PC-9 (cell line): ENCODE measurements around the gene ACTR3. TPM values are rescaled to one million over a fixed set of nuclear protein-coding genes. Genes with fewer than 3 reads are reported as not detected.

Experiments
- BruUV-seq: library from RNA; stranded (reverse); fragments of 400-500 nt; replicated peaks from 2 replicates; lab custom pipeline; 2021; lab: Mats Ljungman, UMichigan
- CTCF ChIA-PET: fragments of 300-600 bp; sonication (Branson Sonifier 250); formaldehyde crosslinking; loops from one replicate; lab custom pipeline; 2022; ENCODE audit warnings: antibody characterized with exemption; lab: Charles Lee
- POLR2A ChIA-PET: fragments of 300-600 bp; sonication (Branson Sonifier 250); formaldehyde crosslinking; loops from one replicate; lab custom pipeline; 2022; ENCODE audit warnings: antibody characterized with exemption; ENCODE audit not compliant: unreplicated experiment; lab: Charles Lee
- DNase-seq, 2 experiments: peaks; one replicate each; pipeline versions ENCODE4 v3.0.0 to v3.0.0-alpha.2; 2015 to 2022; ENCODE audit warnings: mixed read lengths in 1 of 2
- H2AFZ ChIP-seq: fragments of 200-600 bp; sonication (generic); 2 replicates; pipeline ENCODE4 v1.8.1; 2017; ENCODE audit warnings: antibody characterized with exemption
- H3F3A ChIP-seq: fragments of 200-600 bp; sonication (generic); 2 replicates; pipeline ENCODE4 v1.8.1; 2017; ENCODE audit warnings: antibody characterized with exemption, mild to moderate bottlenecking, low read depth; ENCODE audit not compliant: insufficient read depth
- H3K27ac ChIP-seq: fragments of 200-600 bp; sonication (generic); 2 replicates; pipeline ENCODE4 v1.6.1; 2016; ENCODE audit warnings: mixed run types
- H3K27me3 ChIP-seq: fragments of 200-600 bp; sonication (generic); 2 replicates; pipeline ENCODE4 v1.6.1; 2016; ENCODE audit warnings: low read depth, mixed run types; ENCODE audit not compliant: insufficient read depth
- H3K36me3 ChIP-seq: fragments of 200-600 bp; sonication (generic); 2 replicates; pipeline ENCODE4 v1.6.1; 2016; ENCODE audit warnings: low read depth, mixed run types
- H3K4me1 ChIP-seq: fragments of 200-600 bp; sonication (generic); replicated peaks from 2 replicates; pipeline ENCODE4 v1.6.1; 2016; ENCODE audit warnings: mixed run types; ENCODE audit not compliant: insufficient read depth
- H3K4me2 ChIP-seq: fragments of 200-600 bp; sonication (generic); 2 replicates; pipeline ENCODE4 v1.6.1; 2017; ENCODE audit warnings: mixed run types
- H3K4me3 ChIP-seq: fragments of 200-600 bp; sonication (generic); 2 replicates; pipeline ENCODE4 v1.6.1; 2016; ENCODE audit warnings: mixed run types
- H3K79me2 ChIP-seq: fragments of 200-600 bp; sonication (generic); 2 replicates; pipeline ENCODE4 v1.6.1; 2017; ENCODE audit warnings: low read depth, mixed run types
- H3K9me2 ChIP-seq: fragments of 200-600 bp; sonication (generic); 2 replicates; pipeline ENCODE4 v1.8.1; 2017; ENCODE audit warnings: mild to moderate bottlenecking; ENCODE audit not compliant: insufficient read depth
- H3K9me3 ChIP-seq: fragments of 200-600 bp; sonication (generic); 2 replicates; pipeline ENCODE4 v1.8.1; 2016; ENCODE audit warnings: low read depth; ENCODE audit not compliant: insufficient read depth
- H4K20me1 ChIP-seq: fragments of 200-600 bp; sonication (generic); 2 replicates; pipeline ENCODE4 v1.8.1; 2017; ENCODE audit not compliant: insufficient read depth
- CTCF ChIP-seq: fragments of 200-600 bp; sonication (generic); conservative IDR thresholded peaks from 2 replicates; pipeline ENCODE4 v1.6.1; 2017; ENCODE audit warnings: mixed run types, antibody characterized with exemption, mild to moderate bottlenecking, moderate library complexity
- EZH2 ChIP-seq: fragments of 200-600 bp; sonication (generic); IDR thresholded peaks from 2 replicates; pipeline ENCODE4 v1.8.0; 2017; ENCODE audit warnings: antibody characterized with exemption, low read depth
- intact Hi-C: fragments of 100-400 bp; cut with micrococcal nuclease; formaldehyde crosslinking; loops from one replicate; pipeline ENCODE4 v1.10.0; 2022; ENCODE audit not compliant: unreplicated experiment
- total RNA-seq: library from RNA; stranded (reverse); gene quantifications from 2 replicates; pipeline ENCODE4 v1.2.3, GENCODE V29; 2021

Gene ACTR3
- total RNA-seq, 1 experiment from 2014 or later, result 222 TPM

GRCh38 chr2:113892004-113892710, 2.3 kb downstream of the ACTR3 start:
- BruUV-seq, result no TSS peak
- Histone ChIP-seq H4K20me1 (peaks cover 12% of the 10 kb centered on the region; the same call in 1 of the 2 replicates), H3K36me3 (peaks cover 23% of the 10 kb centered on the region), H3K79me2 (peaks cover 89% of the 10 kb centered on the region), H3K9me2 (no peaks in the 10 kb centered on the region), H3K4me2 (peak overlapping the region; percentile 86), H3F3A (peaks cover 25% of the 10 kb centered on the region), H3K27ac (peak overlapping the region; percentile 83), H3K9me3 (no peaks in the 10 kb centered on the region), H3K4me1 (peaks cover 53% of the 10 kb centered on the region), H2AFZ (no peak overlapping the region), H3K4me3 (peak overlapping the region; percentile 88), H3K27me3 (no peaks in the 10 kb centered on the region)
- TF ChIP-seq CTCF (no peak), EZH2 (no peak)
- no peak for DNase-seq
- CTCF ChIA-PET, result no interaction called here
- POLR2A ChIA-PET, result interaction anchor here (0.6 to 0.8 kb wide), 4 partner anchors 14 to 1978 kb away, joined by 4 to 10 read pairs (median 6); no protein-coding TSS in a partner anchor
- intact Hi-C loops, result loop anchor here (5.0 kb wide), 1 partner anchor 40 kb away; no protein-coding TSS in a partner anchor

- peak overlapping the region; percentile 57 for H3K4me2 ChIP-seq
- DNase-seq, result peak; percentile 15 to 84
- intact Hi-C loops, result loop anchor here (5.0 kb wide), 1 partner anchor 38 kb away; no protein-coding TSS in a partner anchor
- H3K4me3 ChIP-seq, result peak overlapping the region; percentile 14; the same call in 1 of the 2 replicates
- peaks cover 25% of the 10 kb centered on the region for H3K36me3 ChIP-seq
- peaks cover 27% of the 10 kb centered on the region for H4K20me1 ChIP-seq
- H3K27ac ChIP-seq, result peak overlapping the region; percentile 84
- POLR2A ChIA-PET, result interaction anchor here (0.6 kb wide), 2 partner anchors 13 to 75 kb away, joined by 3 to 6 read pairs; no protein-coding TSS in a partner anchor
- H3K79me2 ChIP-seq, result peaks cover 93% of the 10 kb centered on the region
- no peaks in the 10 kb centered on the region for H3K27me3 ChIP-seq
- no peak for TF ChIP-seq CTCF
- no peak for TF ChIP-seq EZH2
- peaks cover 14% of the 10 kb centered on the region for H3F3A ChIP-seq
- peaks cover 37% of the 10 kb centered on the region for H3K4me1 ChIP-seq
- no peak overlapping the region for H2AFZ ChIP-seq
- no peaks in the 10 kb centered on the region for H3K9me3 ChIP-seq
- CTCF ChIA-PET, result no interaction called here
- no peaks in the 10 kb centered on the region for H3K9me2 ChIP-seq
- no TSS peak for BruUV-seq
Measured at GRCh38 chr2:113894156-113894743, 4.4 kb downstream of the ACTR3 start.

GRCh38 chr2:113895301-113895700, 5.4 kb downstream of the ACTR3 start:
- Histone ChIP-seq H3K27ac (peak overlapping the region; percentile 84; the same call in 1 of the 2 replicates), H3K4me1 (peaks cover 37% of the 10 kb centered on the region)
- DNase-seq, result no peak

More at GRCh38 chr2:113895301-113895700, 5.4 kb downstream of the ACTR3 start:
- H3K36me3 ChIP-seq, result peaks cover 32% of the 10 kb centered on the region
- H4K20me1 ChIP-seq, result peaks cover 38% of the 10 kb centered on the region
- no peak overlapping the region for H3K4me3 ChIP-seq
- H3K9me2 ChIP-seq, result no peaks in the 10 kb centered on the region
- no peak overlapping the region for H2AFZ ChIP-seq
- CTCF ChIA-PET, result interaction anchor here (0.7 kb wide), 1 partner anchor 165 kb away, joined by 3 read pairs; no protein-coding TSS in a partner anchor
- H3K9me3 ChIP-seq, result no peaks in the 10 kb centered on the region
- intact Hi-C loops, result no loop called here
- BruUV-seq, result no TSS peak
- peaks cover 11% of the 10 kb centered on the region; the same call in 1 of the 2 replicates for H3F3A ChIP-seq
- no peaks in the 10 kb centered on the region for H3K27me3 ChIP-seq
- peaks cover 100% of the 10 kb centered on the region for H3K79me2 ChIP-seq
- POLR2A ChIA-PET, result no interaction called here
- TF ChIP-seq EZH2, result no peak
- TF ChIP-seq CTCF, result no peak
- H3K4me2 ChIP-seq, result no peak overlapping the region
